H1 (cell line): ENCODE measurements around the gene BRMS1L. TPM values are rescaled to one million over a fixed set of nuclear protein-coding genes. Genes with fewer than 3 reads are reported as not detected.

Source experiments
- CTCF ChIA-PET: fragments of 300-600 bp; sonication (Branson Sonifier 250); formaldehyde crosslinking; loops from one replicate; lab custom pipeline; 2021; ENCODE audit not compliant: partially characterized antibody; lab: Charles Lee
- POLR2A ChIA-PET: fragments of 300-600 bp; sonication (Branson Sonifier 250); formaldehyde crosslinking; loops from one replicate; lab custom pipeline; 2021; ENCODE audit warnings: inconsistent platforms; ENCODE audit not compliant: partially characterized antibody; lab: Charles Lee
- DNase-seq, 2 experiments: peaks; one replicate each; pipeline versions ENCODE4 v3.0.0 to v3.0.0-alpha.2; 2010 to 2022; ENCODE audit warnings: low spot score in 2 of 2, low read depth in 1 of 2, mixed read lengths in 1 of 2
- FAIRE-seq: peaks from 2 replicates; lab custom pipeline; 2011; peaks lifted over from hg19 to GRCh38; lab: Jason Lieb, UNC
- H2AFZ ChIP-seq: 2 replicates; pipeline ENCODE4 v1.8.1; 2012; ENCODE audit warnings: low read length, inconsistent platforms
- H2AK5ac ChIP-seq: 2 replicates; pipeline ENCODE4 v1.6.1; 2013; ENCODE audit warnings: low read depth, low read length
- H2BK120ac ChIP-seq: replicated peaks from 2 replicates; pipeline ENCODE3; 2013; ENCODE audit warnings: low read depth, low read length, inconsistent platforms
- H2BK12ac ChIP-seq: 2 replicates; pipeline ENCODE4 v1.6.1; 2013; ENCODE audit warnings: low read depth, low read length
- H2BK15ac ChIP-seq: 2 replicates; pipeline ENCODE4 v1.6.1; 2013; ENCODE audit warnings: low read length
- H2BK20ac ChIP-seq: 2 replicates; pipeline ENCODE4 v1.6.1; 2013; ENCODE audit warnings: low read length
- H2BK5ac ChIP-seq: 2 replicates; pipeline ENCODE4 v1.6.1; 2013; ENCODE audit warnings: low read depth, low read length
- H3K14ac ChIP-seq: 2 replicates; pipeline ENCODE4 v1.6.1; 2013; ENCODE audit warnings: inconsistent platforms; ENCODE audit not compliant: insufficient read length
- H3K18ac ChIP-seq: 2 replicates; pipeline ENCODE4 v1.6.1; 2013; ENCODE audit warnings: low read length; ENCODE audit errors: extremely low read depth
- H3K23ac ChIP-seq: 2 replicates; pipeline ENCODE4 v1.6.1; 2013; ENCODE audit warnings: inconsistent platforms; ENCODE audit not compliant: insufficient read length
- H3K23me2 ChIP-seq: 2 replicates; pipeline ENCODE4 v1.6.1; 2013; ENCODE audit warnings: low read depth, low read length
- H3K27ac ChIP-seq: 2 replicates; pipeline ENCODE4 v1.6.1; 2011; ENCODE audit warnings: low read depth, low read length, inconsistent platforms
- H3K27me3 ChIP-seq, 4 experiments: replicated peaks in 1 of 4; 1 replicate in 1 of 4; 2 replicates in 3 of 4; pipeline versions ENCODE4 v1.6.1 to v1.8.1; 2011 to 2013; ENCODE audit warnings: low read length in 3 of 4, mild to moderate bottlenecking in 3 of 4, inconsistent platforms in 2 of 4, mixed read lengths in 2 of 4, moderate library complexity in 1 of 4; ENCODE audit not compliant: control insufficient read depth in 3 of 4, insufficient read depth in 3 of 4; ENCODE audit errors: extremely low read depth in 1 of 4
- H3K36me3 ChIP-seq, 4 experiments: 2 replicates each; pipeline versions ENCODE4 v1.6.1 to v1.8.1; 2011 to 2013; ENCODE audit warnings: mild to moderate bottlenecking in 4 of 4, low read length in 3 of 4, moderate library complexity in 2 of 4, control low read depth in 1 of 4, inconsistent platforms in 1 of 4; ENCODE audit not compliant: insufficient read depth in 4 of 4, control insufficient read depth in 2 of 4
- H3K4ac ChIP-seq: replicated peaks from 2 replicates; pipeline ENCODE3; 2013; ENCODE audit warnings: low read length, low read depth, mixed read lengths, inconsistent platforms; ENCODE audit not compliant: insufficient read length
- H3K4me1 ChIP-seq, 4 experiments: replicated peaks in 1 of 4; 1 replicate in 1 of 4; 2 replicates in 3 of 4; pipeline versions ENCODE4 v1.6.1 to v1.8.1; 2011 to 2013; ENCODE audit warnings: low read length in 3 of 4, inconsistent platforms in 2 of 4, mixed read lengths in 1 of 4; ENCODE audit not compliant: insufficient read depth in 4 of 4, control insufficient read depth in 3 of 4
- H3K4me2 ChIP-seq, 2 experiments: 2 replicates each; pipeline versions ENCODE4 v1.6.1 to v1.8.1; 2011 to 2013; ENCODE audit warnings: low read depth in 2 of 2, low read length in 2 of 2, control low read depth in 1 of 2, inconsistent platforms in 1 of 2, mild to moderate bottlenecking in 1 of 2; ENCODE audit not compliant: insufficient read depth in 1 of 2
- H3K4me3 ChIP-seq, 4 experiments: fragments of 200-600, 300-600 bp in 1 of 4; sonication (generic), shearing (Covaris generic), sonication (Bioruptor Twin) in 1 of 4; 2 replicates each; pipeline versions ENCODE4 v1.5.1 to v1.8.1; 2011 to 2016; ENCODE audit warnings: low read length in 4 of 4, low read depth in 3 of 4, control low read depth in 2 of 4, inconsistent platforms in 2 of 4, mild to moderate bottlenecking in 2 of 4, mixed read lengths in 1 of 4, moderate library complexity in 1 of 4; ENCODE audit not compliant: insufficient read depth in 2 of 4; ENCODE audit errors: extremely low read depth in 1 of 4
- H3K56ac ChIP-seq: replicated peaks from 2 replicates; pipeline ENCODE3; 2013; ENCODE audit warnings: low read depth, mild to moderate bottlenecking, mixed read lengths, low read length, inconsistent platforms; ENCODE audit not compliant: insufficient read length
- H3K79me1 ChIP-seq: 2 replicates; pipeline ENCODE4 v1.6.1; 2013; ENCODE audit warnings: low read depth, low read length, control low read depth
- H3K79me2 ChIP-seq, 2 experiments: 2 replicates each; pipeline versions ENCODE4 v1.6.1 to v1.8.1; 2012 to 2013; ENCODE audit warnings: low read length in 2 of 2, mild to moderate bottlenecking in 2 of 2, inconsistent platforms in 1 of 2; ENCODE audit not compliant: insufficient read depth in 2 of 2, control insufficient read depth in 1 of 2
- H3K9ac ChIP-seq, 4 experiments: replicated peaks in 1 of 4; 1 replicate in 1 of 4; 2 replicates in 3 of 4; pipeline versions ENCODE4 v1.6.1 to v1.8.1; 2011 to 2013; ENCODE audit warnings: low read depth in 3 of 4, low read length in 3 of 4, control low read depth in 2 of 4, mild to moderate bottlenecking in 2 of 4, moderate library complexity in 2 of 4, inconsistent platforms in 1 of 4; ENCODE audit errors: extremely low read depth in 1 of 4
- H3K9me3 ChIP-seq, 2 experiments: 2 replicates each; pipeline versions ENCODE4 v1.6.1 to v1.8.1; 2012 to 2013; ENCODE audit warnings: mild to moderate bottlenecking in 2 of 2, moderate library complexity in 2 of 2, control low read depth in 1 of 2, inconsistent platforms in 1 of 2, low read depth in 1 of 2, low read length in 1 of 2, mixed read lengths in 1 of 2; ENCODE audit not compliant: insufficient read depth in 2 of 2
- H4K20me1 ChIP-seq, 2 experiments: replicated peaks in 1 of 2; 2 replicates each; pipeline versions ENCODE3 to v1.8.1; 2011 to 2013; ENCODE audit warnings: inconsistent platforms in 2 of 2, low read length in 2 of 2, mild to moderate bottlenecking in 1 of 2; ENCODE audit not compliant: insufficient read depth in 2 of 2, control insufficient read depth in 1 of 2
- H4K5ac ChIP-seq: 2 replicates; pipeline ENCODE4 v1.6.1; 2013; ENCODE audit warnings: low read length, low read depth, mixed read lengths, inconsistent platforms; ENCODE audit not compliant: insufficient read length
- H4K8ac ChIP-seq: 2 replicates; pipeline ENCODE4 v1.8.0; 2013; ENCODE audit warnings: mild to moderate bottlenecking, moderate library complexity, low read length, inconsistent platforms; ENCODE audit not compliant: insufficient read depth; ENCODE audit errors: extremely low read depth
- H4K91ac ChIP-seq: replicated peaks from 2 replicates; pipeline ENCODE3; 2013; ENCODE audit warnings: low read length, mixed read lengths, inconsistent platforms; ENCODE audit not compliant: insufficient read length
- EZH2 ChIP-seq: fragments of 200-600 bp; sonication (generic); IDR thresholded peaks from 2 replicates; pipeline ENCODE4 v1.7.1; 2012; ENCODE audit warnings: low read depth, mild to moderate bottlenecking, moderate library complexity, low read length, inconsistent platforms; ENCODE audit not compliant: severe bottlenecking
- KDM4A ChIP-seq: IDR thresholded peaks from one replicate; pipeline ENCODE4 v1.7.1; 2012; ENCODE audit warnings: low read depth, mild to moderate bottlenecking, moderate library complexity, low read length, inconsistent platforms; ENCODE audit not compliant: severe bottlenecking
- YY1 ChIP-seq: IDR thresholded peaks from 2 replicates; pipeline ENCODE4 v1.6.1; 2011; ENCODE audit warnings: low read depth, mild to moderate bottlenecking, low read length
- WGBS, 2 experiments: shearing (Covaris generic) in 1 of 2; methylation state at CpG; one replicate each; pipeline versions ENCODE4 v1.1.6 to v1.1.7; 2013 to 2015; ENCODE audit warnings: low lambda C conversion rate in 2 of 2, mixed read lengths in 2 of 2, inconsistent platforms in 1 of 2, low coverage in 1 of 2, missing lambda C conversion rate in 1 of 2; ENCODE audit not compliant: insufficient replicate concordance in 2 of 2, insufficient coverage in 1 of 2, insufficient read length in 1 of 2; ENCODE audit errors: extremely low coverage in 1 of 2, missing lambda C conversion rate in 1 of 2; 5-methylcytosine and 5-hydroxymethylcytosine counted together
- polyA plus RNA-seq, 7 experiments: library from polyadenylated mRNA; depleted of rRNA in 3 of 7; stranded (reverse) in 5 of 7; unstranded in 2 of 7; fragments of >200 nt in 5 of 7; fragments of 200-250 nt in 2 of 7; gene quantifications; 1 replicate in 5 of 7; 2 replicates in 1 of 7; 4 replicates in 1 of 7; pipeline versions ENCODE4 v1.2.1 to v1.2.3, GENCODE V29; 2011 to 2013; ENCODE audit warnings: missing spikeins in 2 of 7, mixed read lengths in 2 of 7
- total RNA-seq: library from RNA; stranded (reverse); fragmentation: NEBNext Ultra II Directional; extraction: Animal tissue kit (Norgen Biotek cat#: 25700); gene quantifications from 2 replicates; pipeline ENCODE4 v1.2.1, GENCODE V29; 2021
- TF ChIP-seq, protein P1 (sequence below): IDR thresholded peaks from 2 replicates; pipeline ENCODE4 v1.6.1; 2011; ENCODE audit warnings: low read length, improper control_type of control experiment

Gene BRMS1L
- total and polyA plus RNA-seq, 2 of the 8 experiments (the other 6 are each of a cell fraction or from before 2014, with no cell fraction given) = 4.4 to 10.9 TPM

DNA sequence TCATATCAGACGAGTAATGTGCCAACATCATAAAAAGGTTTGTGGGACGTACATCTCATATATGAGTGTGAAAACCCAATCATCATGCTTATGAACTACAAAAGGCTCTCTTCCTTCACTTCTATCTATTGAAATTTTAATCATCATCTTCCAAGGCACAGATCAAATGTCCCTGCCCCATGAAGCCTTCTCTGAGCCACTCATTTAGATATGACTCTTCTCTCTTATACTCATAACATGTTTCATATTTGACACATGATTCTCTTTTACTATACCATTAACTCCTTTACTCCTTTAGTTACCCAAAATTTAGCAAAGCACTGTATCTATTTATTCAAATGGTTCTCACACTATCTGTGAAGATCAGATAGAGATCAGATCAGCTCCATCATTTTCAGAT, 39.3 kb upstream of the BRMS1L start:
- no peaks in the 10 kb centered on the region for H3K27me3 ChIP-seq
- H3K9me3 ChIP-seq = no peaks in the 10 kb centered on the region
- no peaks in the 10 kb centered on the region for H3K23me2 ChIP-seq
- TF ChIP-seq EZH2 (no peak), YY1 (no peak), KDM4A (no peak)
- TF ChIP-seq, protein P1, sequence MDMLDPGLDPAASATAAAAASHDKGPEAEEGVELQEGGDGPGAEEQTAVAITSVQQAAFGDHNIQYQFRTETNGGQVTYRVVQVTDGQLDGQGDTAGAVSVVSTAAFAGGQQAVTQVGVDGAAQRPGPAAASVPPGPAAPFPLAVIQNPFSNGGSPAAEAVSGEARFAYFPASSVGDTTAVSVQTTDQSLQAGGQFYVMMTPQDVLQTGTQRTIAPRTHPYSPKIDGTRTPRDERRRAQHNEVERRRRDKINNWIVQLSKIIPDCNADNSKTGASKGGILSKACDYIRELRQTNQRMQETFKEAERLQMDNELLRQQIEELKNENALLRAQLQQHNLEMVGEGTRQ = no peak
- H3K79me2 ChIP-seq = peaks cover 0 to 7% of the 10 kb centered on the region in 2 experiments; a peak in 2 of 4 replicates
- no peak overlapping the region for H3K9ac ChIP-seq
- no peak overlapping the region for H3K23ac ChIP-seq
- H4K20me1 ChIP-seq = no peaks in the 10 kb centered on the region
- H4K91ac ChIP-seq = no peak overlapping the region
- H3K14ac ChIP-seq = no peak overlapping the region
- FAIRE-seq (no peak), DNase-seq (no peak)
- CTCF ChIA-PET = no interaction called here
- H3K4me3 ChIP-seq = no peak overlapping the region
- no peak overlapping the region for H2BK15ac ChIP-seq
- no peak overlapping the region for H3K4ac ChIP-seq
- no peak overlapping the region for H2AK5ac ChIP-seq
- no peaks in the 10 kb centered on the region for H3K36me3 ChIP-seq
- no peak overlapping the region for H2AFZ ChIP-seq
- H2BK5ac ChIP-seq = no peak overlapping the region
- H3K4me2 ChIP-seq = no peak overlapping the region
- WGBS, 2 experiments = 83% methylated on average over 2 of the region's 2 CpGs; no CpG with 5 or more reads in 1 of the 2 experiments
- no peak overlapping the region for H4K8ac ChIP-seq
- no peak overlapping the region for H2BK120ac ChIP-seq
- H3K79me1 ChIP-seq = no peaks in the 10 kb centered on the region
- POLR2A ChIA-PET = no interaction called here
- H3K56ac ChIP-seq = no peak overlapping the region
- no peak overlapping the region for H3K18ac ChIP-seq
- H2BK20ac ChIP-seq = no peak overlapping the region
- H2BK12ac ChIP-seq = no peak overlapping the region
- no peaks in the 10 kb centered on the region for H3K4me1 ChIP-seq
- H3K27ac ChIP-seq = no peak overlapping the region
- H4K5ac ChIP-seq = no peak overlapping the region
